ENCODE measurements around the gene SERTM2.
"Not testable (repeated sequence)": the region's sequence is repeated elsewhere in the genome, so short reads cannot be mapped to it uniquely, and the experiment has no call there.

Gene SERTM2

GRCh38 chrX:111515298-111515697 is 3.9 kb downstream of the SERTM2 start:
- Mint-ChIP-seq H3K4me1 (no peaks in the 10 kb centered on the region), H3K27me3 (peaks cover 5% of the 10 kb centered on the region), H3K4me3 (no peak overlapping the region), H3K36me3 (no peaks in the 10 kb centered on the region), H3K27ac (no peak overlapping the region), H3K9me3 (no peaks in the 10 kb centered on the region)
- no peak for DNase-seq (ENCODE audit: low spot score in 2 of 2)
- ATAC-seq (ENCODE audit: low read depth), result no peak

- DNase-seq (ENCODE audit: low spot score in 2 of 2) (no peak), ATAC-seq (ENCODE audit: low read depth) (no peak)
- no peak overlapping the region for H3K27ac Mint-ChIP-seq
- H3K4me3 Mint-ChIP-seq, result no peak overlapping the region
- H3K27me3 Mint-ChIP-seq, result peaks cover 1% of the 10 kb centered on the region
- H3K4me1 Mint-ChIP-seq, result no peaks in the 10 kb centered on the region
- no peaks in the 10 kb centered on the region for H3K36me3 Mint-ChIP-seq
- no peaks in the 10 kb centered on the region for H3K9me3 Mint-ChIP-seq
These were observed 7.2 kb downstream of the SERTM2 start for GRCh38 chrX:111518667-111519066.

- DNase-seq (ENCODE audit: low spot score in 2 of 2), result no peak
These were observed 7.8 kb downstream of the SERTM2 start for GRCh38 chrX:111519215-111519614.

GRCh38 chrX:111520506-111520905 is 9.1 kb downstream of the SERTM2 start:
- no peaks in the 10 kb centered on the region for H3K36me3 Mint-ChIP-seq
- DNase-seq (ENCODE audit: low spot score in 2 of 2), result no peak
- peaks cover 1% of the 10 kb centered on the region for H3K27me3 Mint-ChIP-seq
- no peaks in the 10 kb centered on the region for H3K9me3 Mint-ChIP-seq
- H3K27ac Mint-ChIP-seq, result no peak overlapping the region
- no peak for ATAC-seq (ENCODE audit: low read depth)
- no peak overlapping the region for H3K4me3 Mint-ChIP-seq
- H3K4me1 Mint-ChIP-seq, result no peaks in the 10 kb centered on the region

More at GRCh38 chrX:111519215-111519614, 7.8 kb downstream of the SERTM2 start:
- Mint-ChIP-seq H3K4me3 (no peak overlapping the region), H3K27ac (no peak overlapping the region), H3K4me1 (no peaks in the 10 kb centered on the region), H3K9me3 (no peaks in the 10 kb centered on the region), H3K36me3 (no peaks in the 10 kb centered on the region), H3K27me3 (peaks cover 1% of the 10 kb centered on the region)
- no peak for ATAC-seq (ENCODE audit: low read depth)

- ATAC-seq (ENCODE audit: low read depth), result no peak
These were observed 9.7 kb downstream of the SERTM2 start for GRCh38 chrX:111521169-111521568.

GRCh38 chrX:111543212-111543741 is 31.8 kb downstream of the SERTM2 start:
- H3K9me3 Mint-ChIP-seq, result no peaks in the 10 kb centered on the region
- no peak for DNase-seq (ENCODE audit: low spot score in 2 of 2)
- no peak overlapping the region for H3K4me3 Mint-ChIP-seq
- H3K4me1 Mint-ChIP-seq, result no peaks in the 10 kb centered on the region
- H3K27ac Mint-ChIP-seq, result no peak overlapping the region
- peaks cover 2% of the 10 kb centered on the region for H3K27me3 Mint-ChIP-seq
- ATAC-seq (ENCODE audit: low read depth), result no peak
- no peaks in the 10 kb centered on the region for H3K36me3 Mint-ChIP-seq

More at GRCh38 chrX:111521169-111521568, 9.7 kb downstream of the SERTM2 start:
- no peak overlapping the region for H3K27ac Mint-ChIP-seq
- DNase-seq (ENCODE audit: low spot score in 2 of 2), result no peak
- H3K36me3 Mint-ChIP-seq, result no peaks in the 10 kb centered on the region
- peaks cover 1% of the 10 kb centered on the region for H3K27me3 Mint-ChIP-seq
- H3K4me1 Mint-ChIP-seq, result no peaks in the 10 kb centered on the region
- no peak overlapping the region for H3K4me3 Mint-ChIP-seq
- no peaks in the 10 kb centered on the region for H3K9me3 Mint-ChIP-seq

GRCh38 chrX:111549235-111549634 is 37.8 kb downstream of the SERTM2 start:
- not testable (repeated sequence) for H3K4me3 Mint-ChIP-seq; H3K27me3 Mint-ChIP-seq; H3K9me3 Mint-ChIP-seq; H3K36me3 Mint-ChIP-seq; H3K4me1 Mint-ChIP-seq; DNase-seq (ENCODE audit: low spot score in 2 of 2); H3K27ac Mint-ChIP-seq; ATAC-seq (ENCODE audit: low read depth)

- Mint-ChIP-seq H3K9me3 (peaks cover 2% of the 10 kb centered on the region), H3K27me3 (no peaks in the 10 kb centered on the region), H3K27ac (no peak overlapping the region), H3K4me1 (no peaks in the 10 kb centered on the region), H3K4me3 (no peak overlapping the region), H3K36me3 (no peaks in the 10 kb centered on the region)
- DNase-seq (ENCODE audit: low spot score in 2 of 2) (no peak), ATAC-seq (ENCODE audit: low read depth) (no peak)
These were observed 44.0 kb downstream of the SERTM2 start for GRCh38 chrX:111555406-111555958.

GRCh38 chrX:111560801-111561200 is 49.4 kb downstream of the SERTM2 start:
- H3K4me3 Mint-ChIP-seq, result no peak overlapping the region
- no peaks in the 10 kb centered on the region for H3K27me3 Mint-ChIP-seq
- H3K27ac Mint-ChIP-seq, result no peak overlapping the region
- no peaks in the 10 kb centered on the region for H3K36me3 Mint-ChIP-seq
- DNase-seq (ENCODE audit: low spot score in 2 of 2) (no peak), ATAC-seq (ENCODE audit: low read depth) (no peak)
- no peaks in the 10 kb centered on the region for H3K4me1 Mint-ChIP-seq
- no peaks in the 10 kb centered on the region for H3K9me3 Mint-ChIP-seq

- ATAC-seq (ENCODE audit: low read depth), result no peak
- Mint-ChIP-seq H3K36me3 (no peaks in the 10 kb centered on the region), H3K4me3 (no peak overlapping the region), H3K4me1 (no peaks in the 10 kb centered on the region), H3K9me3 (no peaks in the 10 kb centered on the region), H3K27ac (no peak overlapping the region), H3K27me3 (no peaks in the 10 kb centered on the region)
- no peak for DNase-seq (ENCODE audit: low spot score in 2 of 2)
These were observed 50.4 kb downstream of the SERTM2 start for GRCh38 chrX:111561851-111562250.

GRCh38 chrX:111567542-111568255 is 56.3 kb downstream of the SERTM2 start:
- no peak overlapping the region for H3K4me3 Mint-ChIP-seq
- H3K27me3 Mint-ChIP-seq, result no peaks in the 10 kb centered on the region
- no peaks in the 10 kb centered on the region for H3K9me3 Mint-ChIP-seq
- no peak for ATAC-seq (ENCODE audit: low read depth)
- no peaks in the 10 kb centered on the region for H3K36me3 Mint-ChIP-seq
- H3K27ac Mint-ChIP-seq, result no peak overlapping the region
- DNase-seq (ENCODE audit: low spot score in 2 of 2), result no peak
- H3K4me1 Mint-ChIP-seq, result no peaks in the 10 kb centered on the region

- H3K4me1 Mint-ChIP-seq, result no peaks in the 10 kb centered on the region
- no peaks in the 10 kb centered on the region for H3K36me3 Mint-ChIP-seq
- no peak overlapping the region for H3K27ac Mint-ChIP-seq
- DNase-seq (ENCODE audit: low spot score in 2 of 2) (no peak), ATAC-seq (ENCODE audit: low read depth) (no peak)
- no peaks in the 10 kb centered on the region for H3K9me3 Mint-ChIP-seq
- no peaks in the 10 kb centered on the region for H3K27me3 Mint-ChIP-seq
- no peak overlapping the region for H3K4me3 Mint-ChIP-seq
These were observed 56.9 kb downstream of the SERTM2 start for GRCh38 chrX:111568354-111568753.

GRCh38 chrX:111568817-111569216 is 57.4 kb downstream of the SERTM2 start:
- Mint-ChIP-seq H3K27ac (no peak overlapping the region), H3K4me1 (no peaks in the 10 kb centered on the region), H3K9me3 (no peaks in the 10 kb centered on the region), H3K27me3 (no peaks in the 10 kb centered on the region), H3K36me3 (no peaks in the 10 kb centered on the region), H3K4me3 (no peak overlapping the region)
- no peak for ATAC-seq (ENCODE audit: low read depth)
- DNase-seq (ENCODE audit: low spot score in 2 of 2), result no peak

All from memory B cell (primary cell).